Pons (tissue), 1 donor: ENCODE results near the gene F7.
"Not testable (repeated sequence)": the region's sequence is repeated elsewhere in the genome, so short reads cannot be mapped to it uniquely, and the experiment has no call there.

Experiments used
- DNase-seq: peaks from one replicate; pipeline ENCODE4 v3.0.0-alpha.2; 2016; ENCODE audit warnings: low spot score

Gene F7

DNA sequence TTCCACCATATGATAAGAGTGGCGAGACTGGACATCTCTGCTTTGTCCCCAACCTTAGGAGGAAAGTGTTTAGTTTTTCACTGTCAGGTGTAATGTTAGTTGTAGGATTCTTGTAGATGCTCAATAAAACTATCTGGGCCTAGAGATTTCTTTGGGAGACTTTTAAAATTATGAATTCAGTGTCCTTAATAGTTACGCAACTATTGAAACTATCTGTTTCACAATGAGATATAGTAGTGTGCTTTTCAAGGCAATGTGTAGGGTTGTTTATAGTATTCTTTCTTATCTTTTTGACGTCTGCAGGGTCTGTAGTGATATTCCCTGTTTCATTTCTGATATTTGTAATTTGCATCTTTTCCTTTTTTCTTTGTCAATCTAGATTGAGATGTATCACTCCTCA lies 33.2 kb upstream of the F7 start:
- DNase-seq, result no peak

- DNase-seq, result peak; percentile 52
Observed at GRCh38 chr13:113073942-113074341, 31.6 kb upstream of the F7 start.

GRCh38 chr13:113074401-113074800 lies 31.2 kb upstream of the F7 start:
- no peak for DNase-seq

DNA sequence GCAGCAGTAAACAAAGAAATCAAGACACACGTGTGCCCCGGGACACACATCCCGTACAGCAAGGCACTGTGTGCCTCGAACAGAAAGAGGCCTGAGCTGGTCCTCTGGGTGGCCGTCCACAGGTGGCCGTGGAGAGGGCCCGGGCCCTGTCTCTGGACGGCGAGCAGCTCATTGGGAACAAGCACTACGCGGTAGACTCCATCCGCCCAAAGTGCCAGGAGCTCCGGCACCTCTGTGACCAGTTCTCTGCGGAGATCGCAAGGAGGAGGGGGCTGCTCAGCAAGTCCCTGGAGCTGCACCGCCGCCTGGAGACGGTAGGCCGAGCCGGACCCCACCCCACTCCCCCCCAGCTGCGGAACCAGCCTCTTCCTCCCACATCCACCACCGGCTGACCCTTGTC lies 30.7 kb upstream of the F7 start:
- no peak for DNase-seq

GRCh38 chr13:113075711-113076110 lies 29.9 kb upstream of the F7 start:
- DNase-seq, result no peak

DNA sequence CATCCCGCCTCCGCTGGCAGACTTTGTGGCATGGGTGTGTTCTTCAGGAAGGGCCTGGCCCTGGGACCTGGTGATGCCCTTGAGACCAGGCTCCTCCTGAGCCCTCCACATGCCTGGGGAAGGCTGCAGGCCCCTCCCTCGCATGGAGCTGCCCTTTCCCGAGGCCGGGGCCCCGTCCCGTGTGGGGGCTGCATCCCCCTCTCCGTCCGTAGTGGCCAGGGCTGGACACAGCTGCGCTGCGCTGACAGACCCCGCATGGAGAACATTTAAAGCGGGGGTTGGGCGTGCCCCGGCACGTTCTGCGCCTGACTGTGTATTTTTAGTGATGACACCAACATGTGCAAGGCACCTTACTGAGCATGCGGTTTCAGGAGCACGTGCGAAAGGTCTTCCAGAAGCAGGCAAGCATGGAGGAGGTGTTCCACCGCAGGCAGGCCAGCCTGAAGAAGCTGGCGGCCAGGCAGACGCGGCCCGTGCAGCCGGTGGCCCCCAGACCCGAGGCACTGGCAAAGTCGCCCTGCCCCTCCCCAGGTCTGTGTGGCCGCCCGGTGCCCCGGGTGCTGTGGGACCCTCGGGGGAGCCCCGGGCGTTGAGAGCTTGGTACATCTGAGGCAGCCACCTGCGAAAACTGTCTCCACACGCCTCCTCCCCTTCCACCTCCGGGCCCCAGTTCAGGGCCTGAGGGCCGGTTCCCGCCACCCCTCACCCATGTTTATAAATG lies 28.8 kb upstream of the F7 start:
- DNase-seq, result no peak

GRCh38 chr13:113077566-113077952 lies 28.0 kb upstream of the F7 start:
- no peak for DNase-seq

GRCh38 chr13:113077953-113078901 lies 27.4 kb upstream of the F7 start:
- DNase-seq, result no peak

GRCh38 chr13:113078902-113079780 lies 26.4 kb upstream of the F7 start:
- peak; percentile 76 for DNase-seq

- DNase-seq, result not testable (repeated sequence)
Observed at GRCh38 chr13:113079781-113080080, 25.9 kb upstream of the F7 start.

DNA sequence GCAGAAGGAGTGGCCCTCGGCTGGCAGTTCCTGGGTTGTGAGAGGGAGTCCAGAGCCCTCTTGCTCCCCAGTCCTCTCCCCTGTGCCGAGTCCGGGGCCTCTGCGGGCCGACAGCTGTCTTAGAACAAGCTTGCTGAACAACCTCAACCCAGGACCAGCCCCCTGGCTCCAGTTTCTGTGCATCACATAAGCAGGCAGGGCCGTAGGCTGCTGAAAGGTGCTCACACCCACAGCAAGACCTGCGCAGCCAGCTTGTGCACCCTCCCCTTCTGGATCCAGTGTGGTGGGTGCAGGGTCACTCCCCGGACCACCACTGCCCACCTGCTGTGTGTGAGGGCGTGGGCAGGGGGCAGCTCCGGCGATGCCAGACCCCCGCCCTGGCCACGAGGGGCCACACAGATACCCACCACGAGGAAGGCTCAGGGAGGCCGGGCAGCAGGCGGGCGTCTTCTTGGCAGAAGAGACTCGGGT lies 25.2 kb upstream of the F7 start:
- no peak for DNase-seq

DNA sequence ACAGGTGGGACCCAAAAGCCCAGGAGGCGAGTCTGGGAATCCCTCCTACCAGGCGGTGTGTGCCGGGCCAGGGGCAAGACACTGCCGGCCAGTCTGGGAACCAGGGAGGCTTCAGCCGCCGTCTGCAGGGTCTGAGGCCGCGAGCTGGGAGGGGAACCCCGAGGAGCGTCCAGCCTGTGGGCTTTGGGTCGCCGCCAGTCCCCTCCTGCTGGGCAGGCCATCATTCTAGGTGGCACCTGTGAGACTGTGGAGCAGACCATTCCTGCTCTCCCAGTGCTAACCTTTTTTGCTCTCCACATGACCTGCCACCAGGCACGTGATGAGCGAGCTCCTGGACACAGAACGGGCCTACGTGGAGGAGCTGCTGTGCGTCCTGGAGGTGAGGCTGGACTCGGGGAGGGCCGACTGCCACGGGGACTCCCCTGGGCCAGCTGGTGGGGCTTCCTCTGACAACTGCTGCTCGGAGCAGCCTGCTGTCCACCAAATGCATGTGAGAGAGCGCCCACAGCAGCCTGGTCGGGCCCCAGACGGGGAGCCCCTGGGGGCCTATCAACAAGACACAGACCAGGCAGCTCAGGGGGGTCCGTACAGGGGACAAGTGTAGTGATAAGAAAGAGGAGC lies 24.6 kb upstream of the F7 start:
- DNase-seq, result no peak

DNA sequence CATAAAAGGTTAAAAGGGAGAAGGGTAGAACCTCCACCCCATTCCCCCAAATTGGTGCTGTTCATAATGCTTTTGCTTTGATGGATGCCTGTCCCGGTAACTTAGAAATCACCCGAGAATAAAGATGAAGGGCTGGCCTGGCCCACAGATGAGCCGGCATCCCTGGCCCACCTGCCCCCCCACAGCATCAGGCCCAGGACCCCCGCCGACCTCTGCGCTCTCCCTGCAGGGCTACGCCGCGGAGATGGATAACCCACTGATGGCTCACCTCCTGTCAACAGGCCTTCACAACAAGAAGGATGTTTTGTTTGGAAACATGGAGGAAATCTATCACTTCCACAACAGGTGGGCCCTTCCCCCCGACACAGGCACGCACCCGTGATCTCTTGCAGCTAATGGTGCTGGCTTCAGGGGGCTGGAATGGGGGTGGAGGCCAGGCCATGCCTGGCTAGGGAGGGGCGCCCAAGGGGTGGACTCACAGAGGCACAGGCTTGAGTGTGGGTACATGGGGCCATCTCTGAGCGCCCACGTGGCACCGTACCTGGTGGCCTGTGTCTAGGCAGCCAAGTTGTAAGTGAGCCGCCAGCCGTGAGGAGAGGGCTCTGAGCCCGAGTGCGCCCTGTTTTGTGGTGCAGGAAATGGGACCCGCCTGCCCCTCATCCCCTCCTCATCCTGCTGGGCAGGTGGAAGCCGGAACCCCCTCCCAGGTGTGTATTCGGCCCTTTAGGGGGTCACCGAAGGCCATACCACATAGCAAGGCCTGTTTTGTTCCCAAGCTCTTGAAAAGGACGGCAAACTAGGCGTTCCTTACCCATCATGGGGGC lies 23.2 kb upstream of the F7 start:
- no peak for DNase-seq

DNA sequence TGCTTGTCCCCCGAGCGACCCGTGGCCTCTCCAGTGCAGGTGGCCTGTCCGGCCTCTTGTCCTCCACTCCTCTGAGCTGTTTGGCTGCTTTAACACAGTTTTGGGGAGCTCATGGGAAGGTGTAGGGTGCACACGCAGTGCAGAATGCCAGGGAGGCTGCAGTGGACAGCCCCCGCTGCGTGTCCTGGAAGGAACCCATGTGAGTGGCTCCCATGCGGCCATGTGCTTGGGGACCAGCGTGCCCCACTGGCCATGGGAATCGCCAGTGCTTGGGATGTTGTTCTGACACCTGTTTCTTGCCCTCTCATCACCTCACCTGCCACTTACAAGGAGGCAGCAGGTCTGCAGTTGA lies 22.6 kb upstream of the F7 start:
- no peak for DNase-seq

DNA sequence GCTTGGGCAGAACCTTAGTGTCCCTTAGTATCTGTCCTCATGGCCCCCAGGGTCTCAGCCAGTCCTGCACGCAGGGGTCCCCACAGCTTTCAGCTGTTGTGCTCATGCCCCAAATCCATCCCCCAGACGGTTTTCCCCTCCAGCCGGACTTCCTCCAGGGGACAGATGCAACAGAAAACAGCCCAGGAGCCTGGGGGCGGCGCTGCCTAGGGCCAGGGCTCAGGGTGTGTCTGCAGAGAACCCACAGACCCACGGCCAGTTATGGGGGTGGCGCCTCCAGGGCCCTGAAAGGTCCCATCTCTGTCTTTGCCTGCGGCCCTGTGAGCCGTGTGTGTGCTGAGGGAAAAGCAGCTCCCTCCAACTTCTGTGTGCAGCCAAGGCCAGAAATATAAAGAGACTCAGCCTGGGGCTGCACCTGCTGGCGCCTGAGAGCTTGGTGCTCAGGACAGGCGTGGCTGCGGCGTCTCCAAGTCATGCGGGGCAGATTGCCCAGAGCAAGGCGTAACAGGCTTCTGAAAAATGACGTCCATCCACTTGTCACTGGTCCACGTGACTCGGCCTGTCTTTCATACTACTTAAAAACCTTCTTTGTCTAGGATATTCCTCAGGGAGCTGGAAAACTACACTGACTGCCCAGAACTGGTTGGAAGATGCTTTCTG lies 22.1 kb upstream of the F7 start:
- peak; percentile 88 for DNase-seq

GRCh38 chr13:113084094-113084942 lies 21.3 kb upstream of the F7 start:
- no peak for DNase-seq

GRCh38 chr13:113084943-113085540 lies 20.5 kb upstream of the F7 start:
- no peak for DNase-seq

DNA sequence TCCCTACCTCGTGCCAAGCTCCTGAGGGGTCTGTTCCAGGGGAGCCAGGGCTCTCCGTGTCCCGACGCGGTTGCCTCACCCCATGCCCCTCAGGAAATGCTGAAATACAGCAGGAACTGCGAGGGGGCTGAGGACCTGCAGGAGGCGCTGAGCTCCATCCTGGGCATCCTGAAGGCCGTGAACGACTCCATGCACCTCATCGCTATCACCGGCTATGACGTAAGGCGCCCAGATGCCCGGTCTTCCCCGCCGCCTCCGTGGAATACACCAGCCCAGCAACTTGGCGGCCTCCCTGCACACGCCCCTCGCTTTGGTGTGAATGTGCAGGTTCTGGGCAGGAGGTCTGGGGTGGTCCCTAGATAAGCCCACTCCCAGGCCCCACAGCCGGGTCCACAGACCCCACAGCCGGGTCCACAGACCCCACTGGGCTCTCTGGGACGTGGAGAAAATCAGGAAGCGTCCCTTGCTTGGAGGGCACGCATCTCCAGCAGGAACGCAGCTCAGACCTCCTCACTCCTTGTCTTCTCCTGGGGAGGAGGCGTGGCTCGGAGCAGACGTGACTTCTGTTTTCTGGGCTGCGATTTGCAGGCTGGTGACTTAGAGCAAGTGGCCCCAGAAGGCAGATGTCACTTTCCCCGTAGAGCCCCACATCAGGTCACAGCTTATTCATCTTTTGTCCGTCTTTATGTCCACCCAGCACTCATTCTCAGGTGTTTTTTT lies 19.4 kb upstream of the F7 start:
- no peak for DNase-seq
